ENCODE measurements around the gene SINHCAF.

- TF ChIP-seq POLR2A (IDR thresholded peaks at IDR 0.05; ENCODE audit: low read depth, low read length): no peak
- TF ChIP-seq TAF1 (IDR thresholded peaks at IDR 0.05; ENCODE audit: borderline replicate concordance, low read depth, low read length): no peak
Measured at GRCh38 chr12:31339831-31340622, 14.1 kb upstream of the SINHCAF start.

All from GM12892 (cell line).